Astrocyte (in vitro differentiated cells and primary cell): Measurements from ENCODE around the gene PTGER4.

Experiments
- CTCF ChIP-seq: IDR thresholded peaks from 2 replicates; pipeline ENCODE4 v1.5.1; 2011; ENCODE audit warnings: low read depth, mild to moderate bottlenecking, inconsistent platforms, low read length, moderate library complexity; ENCODE audit not compliant: insufficient read depth
- EZH2 ChIP-seq: IDR thresholded peaks from 2 replicates; pipeline ENCODE4 v1.6.1; 2012; ENCODE audit warnings: mild to moderate bottlenecking, low read length, inconsistent platforms; ENCODE audit not compliant: insufficient read depth

GRCh38 chr5:40738502-40738901, 58.8 kb downstream of the PTGER4 start:
- no peak for TF ChIP-seq EZH2
- TF ChIP-seq CTCF = no peak
